ENCODE results near the gene C2CD3.

The C2CD3 gene

GRCh38 chr11:73999581-74000306 lies 171.1 kb downstream of the C2CD3 start:
- Histone ChIP-seq H3K4me2 (ENCODE audit: low read length) (no peak overlapping the region), H3K4ac (ENCODE audit: low read depth, low read length) (no peak overlapping the region), H4K12ac (ENCODE audit: low read depth, low read length) (no peak overlapping the region), H2BK12ac (ENCODE audit: low read length) (no peak overlapping the region), H3K4me3 (ENCODE audit: low read depth, low read length) (no peak overlapping the region), H3K27ac (ENCODE audit: low read depth, low read length) (no peak overlapping the region), H3K9ac (ENCODE audit: low read length) (no peak overlapping the region), H3K23ac (ENCODE audit: low read length) (no peak overlapping the region), H4K91ac (ENCODE audit: low read depth, low read length) (no peak overlapping the region), H3K79me2 (ENCODE audit: control insufficient read depth, insufficient read depth, low read length, poor library complexity) (no peaks in the 10 kb centered on the region), H3K4me1 (ENCODE audit: control insufficient read depth in 1 of 2, insufficient read depth in 2 of 2, low read length in 2 of 2) (no peaks in the 10 kb centered on the region), H2AFZ (ENCODE audit: insufficient read depth, low read length, poor library complexity) (no peak overlapping the region), H4K8ac (ENCODE audit: low read depth, low read length) (no peak overlapping the region), H3K14ac (ENCODE audit: low read length) (no peak overlapping the region), H2BK120ac (ENCODE audit: insufficient read depth, low read length, poor library complexity) (no peak overlapping the region), H3K27me3 (ENCODE audit: insufficient read depth, low read length) (no peaks in the 10 kb centered on the region), H3K79me1 (ENCODE audit: low read length) (no peaks in the 10 kb centered on the region), H2AK5ac (ENCODE audit: low read length) (no peak overlapping the region), H3K18ac (ENCODE audit: low read length) (no peak overlapping the region), H3K36me3 (ENCODE audit: control insufficient read depth in 1 of 2, insufficient read depth in 2 of 2, low read length in 2 of 2) (peaks cover 0 to 7% of the 10 kb centered on the region in 2 experiments), H2BK5ac (ENCODE audit: low read depth, low read length, poor library complexity) (no peak overlapping the region), H3K9me3 (ENCODE audit: insufficient read depth, low read depth, low read length) (peaks cover 2% of the 10 kb centered on the region)
- WGBS (ENCODE audit: extremely low coverage, insufficient coverage, insufficient read length) = no CpG with 5 or more reads among the region's 8 CpGs
- DNase-seq = no peak

GRCh38 chr11:73998846-73999575 lies 171.8 kb downstream of the C2CD3 start:
- Histone ChIP-seq H3K4me2 (ENCODE audit: low read length) (no peak overlapping the region), H3K79me1 (ENCODE audit: low read length) (no peaks in the 10 kb centered on the region), H2AFZ (ENCODE audit: insufficient read depth, low read length, poor library complexity) (no peak overlapping the region), H2BK5ac (ENCODE audit: low read depth, low read length, poor library complexity) (no peak overlapping the region), H3K4me3 (ENCODE audit: low read depth, low read length) (no peak overlapping the region), H2BK12ac (ENCODE audit: low read length) (no peak overlapping the region), H3K4me1 (ENCODE audit: control insufficient read depth in 1 of 2, insufficient read depth in 2 of 2, low read length in 2 of 2) (no peaks in the 10 kb centered on the region), H2BK120ac (ENCODE audit: insufficient read depth, low read length, poor library complexity) (no peak overlapping the region), H3K79me2 (ENCODE audit: control insufficient read depth, insufficient read depth, low read length, poor library complexity) (no peaks in the 10 kb centered on the region), H3K9me3 (ENCODE audit: insufficient read depth, low read depth, low read length) (peaks cover 2% of the 10 kb centered on the region), H3K27ac (ENCODE audit: low read depth, low read length) (no peak overlapping the region), H4K91ac (ENCODE audit: low read depth, low read length) (no peak overlapping the region), H2AK5ac (ENCODE audit: low read length) (no peak overlapping the region), H3K23ac (ENCODE audit: low read length) (no peak overlapping the region), H3K4ac (ENCODE audit: low read depth, low read length) (no peak overlapping the region), H3K18ac (ENCODE audit: low read length) (no peak overlapping the region), H4K8ac (ENCODE audit: low read depth, low read length) (no peak overlapping the region), H4K12ac (ENCODE audit: low read depth, low read length) (no peak overlapping the region), H3K27me3 (ENCODE audit: insufficient read depth, low read length) (no peaks in the 10 kb centered on the region), H3K36me3 (ENCODE audit: control insufficient read depth in 1 of 2, insufficient read depth in 2 of 2, low read length in 2 of 2) (peaks cover 0 to 7% of the 10 kb centered on the region in 2 experiments), H3K14ac (ENCODE audit: low read length) (no peak overlapping the region), H3K9ac (ENCODE audit: low read length) (no peak overlapping the region)
- WGBS (ENCODE audit: extremely low coverage, insufficient coverage, insufficient read length) = no CpG with 5 or more reads among the region's 13 CpGs
- DNase-seq = no peak

- Histone ChIP-seq H4K91ac (ENCODE audit: low read depth, low read length) (no peak overlapping the region), H3K4me2 (ENCODE audit: low read length) (no peak overlapping the region), H3K27me3 (ENCODE audit: insufficient read depth, low read length) (no peaks in the 10 kb centered on the region), H3K14ac (ENCODE audit: low read length) (no peak overlapping the region), H3K18ac (ENCODE audit: low read length) (no peak overlapping the region), H3K9ac (ENCODE audit: low read length) (no peak overlapping the region), H2BK120ac (ENCODE audit: insufficient read depth, low read length, poor library complexity) (no peak overlapping the region), H3K9me3 (ENCODE audit: insufficient read depth, low read depth, low read length) (peaks cover 2% of the 10 kb centered on the region), H2BK5ac (ENCODE audit: low read depth, low read length, poor library complexity) (no peak overlapping the region), H3K79me1 (ENCODE audit: low read length) (no peaks in the 10 kb centered on the region), H2AK5ac (ENCODE audit: low read length) (no peak overlapping the region), H3K36me3 (ENCODE audit: control insufficient read depth in 1 of 2, insufficient read depth in 2 of 2, low read length in 2 of 2) (peaks cover 0 to 3% of the 10 kb centered on the region in 2 experiments), H4K8ac (ENCODE audit: low read depth, low read length) (no peak overlapping the region), H4K12ac (ENCODE audit: low read depth, low read length) (no peak overlapping the region), H2BK12ac (ENCODE audit: low read length) (no peak overlapping the region), H3K23ac (ENCODE audit: low read length) (no peak overlapping the region), H3K79me2 (ENCODE audit: control insufficient read depth, insufficient read depth, low read length, poor library complexity) (no peaks in the 10 kb centered on the region), H3K27ac (ENCODE audit: low read depth, low read length) (no peak overlapping the region), H3K4ac (ENCODE audit: low read depth, low read length) (no peak overlapping the region), H3K4me1 (ENCODE audit: control insufficient read depth in 1 of 2, insufficient read depth in 2 of 2, low read length in 2 of 2) (no peaks in the 10 kb centered on the region), H2AFZ (ENCODE audit: insufficient read depth, low read length, poor library complexity) (no peak overlapping the region), H3K4me3 (ENCODE audit: low read depth, low read length) (no peak overlapping the region)
- DNase-seq = no peak
- WGBS (ENCODE audit: extremely low coverage, insufficient coverage, insufficient read length) = no CpG with 5 or more reads among the region's 6 CpGs
Measured at GRCh38 chr11:73997120-73997770, 173.6 kb downstream of the C2CD3 start.

- no peak overlapping the region for H3K18ac ChIP-seq (ENCODE audit: low read length)
- no CpG with 5 or more reads among the region's 4 CpGs for WGBS (ENCODE audit: extremely low coverage, insufficient coverage, insufficient read length)
Measured at GRCh38 chr11:73996161-73996747, 174.5 kb downstream of the C2CD3 start.

More at GRCh38 chr11:73996161-73996747, 174.5 kb downstream of the C2CD3 start:
- H3K9ac ChIP-seq (ENCODE audit: low read length) = no peak overlapping the region
- no peaks in the 10 kb centered on the region for H3K4me1 ChIP-seq (ENCODE audit: control insufficient read depth in 1 of 2, insufficient read depth in 2 of 2, low read length in 2 of 2)
- no peak overlapping the region for H3K27ac ChIP-seq (ENCODE audit: low read depth, low read length)
- H2BK12ac ChIP-seq (ENCODE audit: low read length) = no peak overlapping the region
- H3K36me3 ChIP-seq (ENCODE audit: control insufficient read depth in 1 of 2, insufficient read depth in 2 of 2, low read length in 2 of 2) = peaks cover 0 to 3% of the 10 kb centered on the region in 2 experiments
- H3K79me1 ChIP-seq (ENCODE audit: low read length) = no peaks in the 10 kb centered on the region
- H3K23ac ChIP-seq (ENCODE audit: low read length) = no peak overlapping the region
- H2BK120ac ChIP-seq (ENCODE audit: insufficient read depth, low read length, poor library complexity) = no peak overlapping the region
- no peak overlapping the region for H3K14ac ChIP-seq (ENCODE audit: low read length)
- no peaks in the 10 kb centered on the region for H3K79me2 ChIP-seq (ENCODE audit: control insufficient read depth, insufficient read depth, low read length, poor library complexity)
- no peak overlapping the region for H2BK5ac ChIP-seq (ENCODE audit: low read depth, low read length, poor library complexity)
- no peak overlapping the region for H4K91ac ChIP-seq (ENCODE audit: low read depth, low read length)
- H3K4ac ChIP-seq (ENCODE audit: low read depth, low read length) = no peak overlapping the region
- DNase-seq = no peak
- no peak overlapping the region for H2AK5ac ChIP-seq (ENCODE audit: low read length)
- no peaks in the 10 kb centered on the region for H3K27me3 ChIP-seq (ENCODE audit: insufficient read depth, low read length)
- H4K8ac ChIP-seq (ENCODE audit: low read depth, low read length) = no peak overlapping the region
- H2AFZ ChIP-seq (ENCODE audit: insufficient read depth, low read length, poor library complexity) = no peak overlapping the region
- no peak overlapping the region for H3K4me3 ChIP-seq (ENCODE audit: low read depth, low read length)
- no peak overlapping the region for H4K12ac ChIP-seq (ENCODE audit: low read depth, low read length)
- H3K4me2 ChIP-seq (ENCODE audit: low read length) = no peak overlapping the region
- H3K9me3 ChIP-seq (ENCODE audit: insufficient read depth, low read depth, low read length) = no peaks in the 10 kb centered on the region

Measured in trophoblast cell (in vitro differentiated cells and primary cell).